Renal cortex interstitium (tissue), 11 donors: ENCODE measurements around the gene HECTD1. TPM values are rescaled to one million over a fixed set of nuclear protein-coding genes. Genes with fewer than 3 reads are reported as not detected.
"Not testable (repeated sequence)": the region's sequence is repeated elsewhere in the genome, so short reads cannot be mapped to it uniquely, and the experiment has no call there.

Experiments
- DNase-seq, 11 donors: peaks; one replicate each; pipeline ENCODE4 v3.0.0-alpha.2; 2013; ENCODE audit warnings: low read depth in 9 of 11, low spot score in 4 of 11; ENCODE audit errors: extremely low read depth in 1 of 11
- polyA plus RNA-seq, 3 donors: library from polyadenylated mRNA; unstranded; fragments of 120-200 nt; gene quantifications; one replicate each; pipeline ENCODE4 v1.2.1, GENCODE V29; 2013; ENCODE audit not compliant: insufficient read length in 3 of 3

Gene HECTD1
- polyA plus RNA-seq, 3 donors = 165 to 195 (median 170) TPM

- no peak for DNase-seq
Measured at GRCh38 chr14:31204593-31205534, 2.7 kb downstream of the HECTD1 start.

DNA sequence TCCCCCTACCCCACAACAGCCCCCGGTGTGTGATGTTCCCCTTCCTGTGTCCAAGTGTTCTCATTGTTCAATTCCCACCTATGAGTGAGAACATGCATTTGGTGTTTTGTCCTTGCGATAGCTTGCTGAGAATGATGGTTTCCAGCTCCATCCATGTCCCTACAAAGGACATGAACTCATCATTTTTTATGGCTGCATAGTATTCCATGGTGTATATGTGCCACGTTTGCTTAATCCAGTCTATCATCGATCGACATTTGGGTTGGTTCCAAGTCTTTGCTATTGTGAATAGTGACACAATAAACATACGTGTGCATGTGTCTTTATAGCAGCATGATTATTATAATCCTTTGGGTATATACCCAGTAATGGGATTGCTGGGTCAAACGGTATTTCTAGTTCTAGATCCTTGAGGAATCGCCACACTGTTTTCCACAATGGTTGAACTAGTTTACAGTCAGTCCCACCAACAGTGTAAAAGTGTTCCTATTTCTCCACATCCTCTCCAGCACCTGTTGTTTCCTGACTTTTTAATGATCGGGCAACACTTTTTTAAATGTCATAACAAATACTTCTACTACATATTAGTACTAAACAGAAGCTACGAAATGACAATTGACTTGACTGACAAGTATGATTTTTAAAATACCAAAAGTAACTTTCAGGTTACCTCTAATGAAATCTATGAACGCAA is 3.5 kb downstream of the HECTD1 start:
- DNase-seq = not testable (repeated sequence)

- no peak for DNase-seq
Measured at GRCh38 chr14:31203414-31203742, 4.2 kb downstream of the HECTD1 start.

- DNase-seq = no peak
Measured at GRCh38 chr14:31201111-31201510, 6.5 kb downstream of the HECTD1 start.

DNA sequence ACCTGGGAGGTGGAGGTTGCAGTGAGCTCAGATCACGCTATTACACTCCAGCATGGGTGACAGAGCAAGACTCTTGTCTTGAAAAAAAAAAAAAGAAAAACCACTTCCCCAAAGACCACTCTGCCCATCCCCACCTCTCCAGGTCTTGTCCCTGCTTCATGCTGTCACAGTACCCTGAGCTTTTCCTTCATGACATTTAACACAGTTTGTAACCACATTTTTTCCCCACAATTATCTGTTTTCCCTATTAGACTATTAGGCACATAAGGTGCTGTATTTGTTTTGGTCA is 6.9 kb downstream of the HECTD1 start:
- no peak for DNase-seq

GRCh38 chr14:31197671-31198070 is 9.9 kb downstream of the HECTD1 start:
- no peak for DNase-seq

- no peak for DNase-seq
Measured at GRCh38 chr14:31196839-31197492, 10.6 kb downstream of the HECTD1 start.

- DNase-seq = no peak
Measured at GRCh38 chr14:31194661-31195060, 12.9 kb downstream of the HECTD1 start.

GRCh38 chr14:31194095-31194494 is 13.5 kb downstream of the HECTD1 start:
- no peak for DNase-seq

DNA sequence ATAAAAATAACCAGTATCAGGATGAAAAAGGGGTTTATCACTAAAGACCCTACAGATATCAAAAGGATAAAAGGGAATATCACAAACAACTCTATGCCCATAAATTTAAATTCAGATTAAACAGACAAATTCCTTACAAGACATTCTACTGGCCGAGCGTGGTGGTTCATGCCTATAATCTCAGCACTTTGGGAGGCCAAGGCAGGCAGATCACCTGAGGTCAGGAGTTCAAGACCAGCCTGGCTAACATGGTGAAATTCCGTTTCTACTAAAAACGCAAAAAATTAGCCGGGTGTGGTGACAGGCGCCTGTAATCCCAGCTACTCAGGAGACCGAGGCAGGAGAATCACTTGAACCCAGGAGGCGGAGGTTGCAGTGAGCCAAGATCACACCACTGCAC is 15.0 kb downstream of the HECTD1 start:
- not testable (repeated sequence) for DNase-seq

GRCh38 chr14:31190717-31191263 is 16.8 kb downstream of the HECTD1 start:
- DNase-seq = no peak

- no peak for DNase-seq
Measured at GRCh38 chr14:31190219-31190603, 17.4 kb downstream of the HECTD1 start.

GRCh38 chr14:31189346-31190218 is 18.0 kb downstream of the HECTD1 start:
- DNase-seq = no peak

GRCh38 chr14:31188744-31189143 is 18.8 kb downstream of the HECTD1 start:
- DNase-seq = no peak

- not testable (repeated sequence) for DNase-seq
Measured at GRCh38 chr14:31182016-31182415, 25.6 kb downstream of the HECTD1 start.

DNA sequence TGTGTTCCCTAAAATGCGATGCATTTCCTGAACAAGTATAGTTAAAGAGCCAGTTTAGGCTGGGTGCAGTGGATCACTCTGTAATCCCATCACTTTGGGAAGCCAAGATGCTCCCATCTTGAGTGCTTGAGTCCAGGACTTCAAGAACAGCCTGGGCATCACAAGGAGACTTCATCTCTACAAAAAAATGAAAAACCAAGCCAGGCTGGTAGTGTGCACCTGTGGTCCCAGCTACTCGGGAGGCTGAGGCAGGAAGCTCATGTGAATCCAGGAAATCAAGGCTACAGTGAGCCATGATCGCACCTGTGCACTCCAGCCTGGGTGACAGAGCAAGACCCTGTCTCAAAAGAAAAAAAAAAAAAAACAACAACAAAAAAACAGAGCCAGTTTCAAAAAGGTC is 26.3 kb downstream of the HECTD1 start:
- no peak for DNase-seq

- DNase-seq = no peak
Measured at GRCh38 chr14:31180299-31181051, 27.1 kb downstream of the HECTD1 start.

- DNase-seq = no peak
Measured at GRCh38 chr14:31174433-31174832, 33.2 kb downstream of the HECTD1 start.
